ENCODE measurements around the gene CUZD1. TPM values are rescaled to one million over a fixed set of nuclear protein-coding genes. Genes with fewer than 3 reads are reported as not detected.

Gene CUZD1
- total and polyA plus RNA-seq, 2 of the 13 experiments (the other 11 are each of a cell fraction or from before 2014, with no cell fraction given) = 0.22 to 0.29 TPM

DNA sequence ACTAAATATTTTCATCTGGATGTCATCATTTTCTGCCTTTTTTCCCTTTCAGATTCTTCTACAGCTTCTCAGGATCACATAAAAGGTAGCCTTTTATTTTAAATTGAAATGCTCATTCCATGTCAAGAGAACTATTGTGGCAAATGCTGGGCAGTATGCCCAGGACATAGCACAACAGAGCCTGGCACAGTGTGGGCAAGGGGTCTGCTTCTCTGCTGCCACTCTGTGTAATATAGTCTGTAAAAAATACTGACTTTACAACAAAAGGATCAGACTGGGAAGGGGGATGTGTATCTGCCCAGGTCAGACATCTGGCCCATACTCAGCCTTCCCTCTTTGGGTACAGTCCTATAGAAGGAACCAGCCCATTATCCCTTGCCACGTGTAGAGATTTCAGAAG lies 62.7 kb downstream of the CUZD1 start:
- TF ChIP-seq, protein P1, sequence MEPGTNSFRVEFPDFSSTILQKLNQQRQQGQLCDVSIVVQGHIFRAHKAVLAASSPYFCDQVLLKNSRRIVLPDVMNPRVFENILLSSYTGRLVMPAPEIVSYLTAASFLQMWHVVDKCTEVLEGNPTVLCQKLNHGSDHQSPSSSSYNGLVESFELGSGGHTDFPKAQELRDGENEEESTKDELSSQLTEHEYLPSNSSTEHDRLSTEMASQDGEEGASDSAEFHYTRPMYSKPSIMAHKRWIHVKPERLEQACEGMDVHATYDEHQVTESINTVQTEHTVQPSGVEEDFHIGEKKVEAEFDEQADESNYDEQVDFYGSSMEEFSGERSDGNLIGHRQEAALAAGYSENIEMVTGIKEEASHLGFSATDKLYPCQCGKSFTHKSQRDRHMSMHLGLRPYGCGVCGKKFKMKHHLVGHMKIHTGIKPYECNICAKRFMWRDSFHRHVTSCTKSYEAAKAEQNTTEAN (CRISPR knock-in tag; conservative IDR thresholded peaks at IDR 0.05) = no peak
- TF ChIP-seq ZNF710 (CRISPR knock-in tag; IDR thresholded peaks at IDR 0.05; ENCODE audit: borderline replicate concordance) = no peak
- no peak for TF ChIP-seq HOXA9 (CRISPR knock-in tag; IDR thresholded peaks at IDR 0.05; ENCODE audit: borderline replicate concordance)
- TF ChIP-seq ZNF83 (CRISPR knock-in tag; IDR thresholded peaks at IDR 0.05; ENCODE audit: borderline replicate concordance) = no peak
- TF ChIP-seq ZNF142 (CRISPR knock-in tag; IDR thresholded peaks at IDR 0.05) = no peak
- TF ChIP-seq SAP130 (CRISPR knock-in tag; IDR thresholded peaks at IDR 0.05; ENCODE audit: low read depth) = no peak
- in situ Hi-C loops (cut with HindIII; ENCODE audit: extremely low pct_ligation_motif_present, low pct_unique_long_range_greater_than_20kb) = no loop called here
- H3K36me3 ChIP-seq (replicated peaks in 1 of 2; ENCODE audit: control insufficient read depth in 1 of 2, insufficient read depth in 2 of 2, low read length in 2 of 2) = no peaks in the 10 kb centered on the region
- no peaks in the 10 kb centered on the region for H3K27me3 ChIP-seq (ENCODE audit: control insufficient read depth in 1 of 2, insufficient read depth in 2 of 2, low read length in 2 of 2)
- no peak overlapping the region for H3K4me2 ChIP-seq (ENCODE audit: low read depth, low read length)
- H3K79me2 ChIP-seq (ENCODE audit: insufficient read depth, low read length) = no peaks in the 10 kb centered on the region
- whole genome bisulfite sequencing (ENCODE audit: low lambda C conversion rate) = 0% methylated on average over 1 of the region's 1 CpG
- BruUV-seq (replicated peaks) = no TSS peak
- no peak overlapping the region for H3K27ac ChIP-seq (ENCODE audit: extremely low read length, insufficient read depth, low read length)
- no peaks in the 10 kb centered on the region for H3K4me1 ChIP-seq (ENCODE audit: insufficient read depth, low read length)
- DNase-seq (ENCODE audit: low spot score) (no peak), FAIRE-seq (no peak), ATAC-seq (no peak)
- POLR2A ChIA-PET = no interaction called here
- H4K20me1 ChIP-seq (ENCODE audit: insufficient read depth, low read length) = no peaks in the 10 kb centered on the region
- CTCF ChIA-PET (ENCODE audit: low intra/inter-chr PET ratio, low total read pairs) = no interaction called here
- H3K4me3 ChIP-seq (replicated peaks in 1 of 3; ENCODE audit: insufficient read depth in 1 of 3, low read depth in 2 of 3, low read length in 3 of 3) = no peak overlapping the region
- H2AFZ ChIP-seq (ENCODE audit: low read length) = no peak overlapping the region
- no peaks in the 10 kb centered on the region for H3K9me3 ChIP-seq (ENCODE audit: low read length)
- intact Hi-C loops (cut with micrococcal nuclease; ENCODE audit: unreplicated experiment) = no loop called here
- no peak overlapping the region for H3K9ac ChIP-seq (ENCODE audit: insufficient read depth, low read depth, low read length)

Other genes with a start within 250 kb of the CUZD1 start
- not detected in 2 replicates for gene C10orf120, start 146.0 kb downstream of the CUZD1 start, total RNA-seq (2016; rRNA removed; fragmentation: Illumina TruSeq; extraction: Trizol)
- gene C10orf120, start 146.0 kb downstream of the CUZD1 start, polyA plus RNA-seq (2011; rRNA removed) = not detected in 2 replicates
- 2.5 and 3.0 TPM in 2 replicates for gene FAM24B, start 33.7 kb upstream of the CUZD1 start, total RNA-seq (2016; rRNA removed; fragmentation: Illumina TruSeq; extraction: Trizol)
- 1.9 and 2.0 TPM in 2 replicates for gene FAM24B, start 33.7 kb upstream of the CUZD1 start, polyA plus RNA-seq (2011; rRNA removed)
- gene FAM24A, start 64.8 kb upstream of the CUZD1 start, total RNA-seq (2016; rRNA removed; fragmentation: Illumina TruSeq; extraction: Trizol) = not detected in 2 replicates
- gene FAM24A, start 64.8 kb upstream of the CUZD1 start, polyA plus RNA-seq (2011; rRNA removed) = not detected in 2 replicates
- 11.8 and 13.4 TPM in 2 replicates for gene C10orf88, start 108.4 kb upstream of the CUZD1 start, total RNA-seq (2016; rRNA removed; fragmentation: Illumina TruSeq; extraction: Trizol)
- gene C10orf88, start 108.4 kb upstream of the CUZD1 start, polyA plus RNA-seq (2011; rRNA removed) = 4.2 and 4.6 TPM in 2 replicates
- gene PSTK, start 134.5 kb upstream of the CUZD1 start, total RNA-seq (2016; rRNA removed; fragmentation: Illumina TruSeq; extraction: Trizol) = 9.3 and 9.8 TPM in 2 replicates
- 7.5 and 8.2 TPM in 2 replicates for gene PSTK, start 134.5 kb upstream of the CUZD1 start, polyA plus RNA-seq (2011; rRNA removed)
- gene IKZF5, start 162.9 kb upstream of the CUZD1 start, total RNA-seq (2016; rRNA removed; fragmentation: Illumina TruSeq; extraction: Trizol) = 3.7 and 4.1 TPM in 2 replicates
- gene IKZF5, start 162.9 kb upstream of the CUZD1 start, polyA plus RNA-seq (2011; rRNA removed) = 11.3 and 12.0 TPM in 2 replicates
- 80.0 and 186 TPM in 2 replicates for gene ACADSB, start 163.1 kb upstream of the CUZD1 start, total RNA-seq (2016; rRNA removed; fragmentation: Illumina TruSeq; extraction: Trizol)
- 76.6 and 87.6 TPM in 2 replicates for gene ACADSB, start 163.1 kb upstream of the CUZD1 start, polyA plus RNA-seq (2011; rRNA removed)